ENCODE data around the gene HAPSTR1. TPM values are rescaled to one million over a fixed set of nuclear protein-coding genes. Genes with fewer than 3 reads are reported as not detected.

HAPSTR1 gene
- total and polyA plus RNA-seq, 2 of the 13 experiments (the other 11 are each of a cell fraction or from before 2014, with no cell fraction given), result 25.2 to 83.2 TPM

GRCh38 chr16:9112166-9112843 lies 20.9 kb downstream of the HAPSTR1 start (continued):
- TF ChIP-seq ZNF687 (CRISPR knock-in tag; IDR thresholded peaks at IDR 0.05), result peak; percentile 45
- no peak for TF ChIP-seq ZNF446 (CRISPR knock-in tag; IDR thresholded peaks at IDR 0.05)
- no peak for TF ChIP-seq HINFP (CRISPR knock-in tag; IDR thresholded peaks at IDR 0.05; ENCODE audit: low read depth)
- TF ChIP-seq ATF2 (CRISPR knock-in tag; IDR thresholded peaks at IDR 0.05), result 0 out of 2 replicates have a peak, but pooled peaks have one; percentile 5
- TF ChIP-seq ZNF879 (CRISPR knock-in tag; IDR thresholded peaks at IDR 0.05), result no peak
- TF ChIP-seq ZBTB38 (CRISPR knock-in tag; IDR thresholded peaks at IDR 0.05), result no peak
- TF ChIP-seq ZNF264 (CRISPR knock-in tag; IDR thresholded peaks at IDR 0.05), result no peak
- TF ChIP-seq GMEB1 (CRISPR knock-in tag; IDR thresholded peaks at IDR 0.05; ENCODE audit: borderline replicate concordance), result no peak; the same call in 1 of the 2 replicates
- no peak for TF ChIP-seq NCOA5 (CRISPR knock-in tag; IDR thresholded peaks at IDR 0.05)
- no peak for TF ChIP-seq ARID5B (CRISPR knock-in tag; IDR thresholded peaks at IDR 0.05)
- 0 out of 2 replicates have a peak, but pooled peaks have one; percentile 38 for TF ChIP-seq IRF2 (CRISPR knock-in tag; IDR thresholded peaks at IDR 0.05)
- peak; percentile 31; the same call in 1 of the 2 replicates for TF ChIP-seq ZNF350 (CRISPR knock-in tag; IDR thresholded peaks at IDR 0.05; ENCODE audit: borderline replicate concordance, low read depth)
- peak; percentile 50; the same call in 1 of the 2 replicates for TF ChIP-seq ZNF891 (CRISPR knock-in tag; IDR thresholded peaks at IDR 0.05)
- TF ChIP-seq ZNF780A (CRISPR knock-in tag; IDR thresholded peaks at IDR 0.05), result no peak
- no peak for TF ChIP-seq GTF3A (CRISPR knock-in tag; conservative IDR thresholded peaks at IDR 0.05)
